A549 (cell line): ENCODE results near the gene IMPDH2. TPM values are rescaled to one million over a fixed set of nuclear protein-coding genes. Genes with fewer than 3 reads are reported as not detected.
A peak's percentile ranks its signal among the peaks of the same experiment; 100 is the strongest.

Experiments
- ATAC-seq, 2 experiments: fragments of 200-7000 bp in 1 of 2; fragments of >200 bp in 1 of 2; cut with Nextera tagmentation in 1 of 2; cut with Tn5 transposase in 1 of 2; 3 replicates each; pipeline versions ENCODE4 v1.8.0 to v1.9.1; 2018 to 2020; ENCODE audit warnings: mild to moderate bottlenecking in 1 of 2, moderate library complexity in 1 of 2
- CTCF ChIA-PET: fragments of 300-600 bp; sonication (Branson Sonifier 250); formaldehyde crosslinking; extraction: SDS; loops from one replicate; lab custom pipeline; 2021; ENCODE audit warnings: antibody characterized with exemption, inconsistent platforms; lab: Yijun Ruan, JAX
- POLR2A ChIA-PET: fragments of 350-600 bp; formaldehyde crosslinking; extraction: SDS; loops from one replicate; lab custom pipeline; 2021; ENCODE audit warnings: antibody characterized with exemption, inconsistent platforms; lab: Yijun Ruan, JAX
- DNase-seq, 2 experiments: peaks; one replicate each; pipeline versions ENCODE4 v3.0.0 to v3.0.0-alpha.2; 2011 to 2016; ENCODE audit warnings: low read depth in 1 of 2, low spot score in 1 of 2
- FAIRE-seq: peaks from 2 replicates; lab custom pipeline; 2011; peaks lifted over from hg19 to GRCh38; lab: Jason Lieb, UNC
- H3K27ac ChIP-seq, 2 experiments: fragments of >200 bp; sonication (Bioruptor Twin); formaldehyde crosslinking; 3 replicates each; pipeline ENCODE4 v1.5.1; 2016 to 2017
- H3K4me1 ChIP-seq: fragments of >200 bp; sonication (Bioruptor Twin); formaldehyde crosslinking; 3 replicates; pipeline ENCODE4 v1.6.1; 2016
- H3K4me2 ChIP-seq: fragments of >200 bp; sonication (Bioruptor Twin); formaldehyde crosslinking; 3 replicates; pipeline ENCODE4 v1.6.1; 2016
- H3K4me3 ChIP-seq: fragments of >200 bp; sonication (Bioruptor Twin); formaldehyde crosslinking; 3 replicates; pipeline ENCODE4 v1.5.1; 2016
- H3K9me3 ChIP-seq: fragments of >200 bp; sonication (Bioruptor Twin); formaldehyde crosslinking; 3 replicates; pipeline ENCODE4 v1.6.1; 2016
- CBX2 ChIP-seq: fragments of 200-600 bp; sonication (generic); IDR thresholded peaks from 2 replicates; pipeline ENCODE4 v1.6.1; 2016; ENCODE audit warnings: low read depth, mild to moderate bottlenecking, borderline replicate concordance
- CBX8 ChIP-seq: fragments of 200-600 bp; sonication (generic); IDR thresholded peaks from 2 replicates; pipeline ENCODE4 v1.6.1; 2016
- EHF ChIP-seq: fragments of 250-450 bp; sonication (Bioruptor Pico); IDR thresholded peaks from 2 replicates; pipeline ENCODE4 v1.5.0; 2020; ENCODE audit warnings: mild to moderate bottlenecking
- ESRRA ChIP-seq: fragments of 150-350 bp; IDR thresholded peaks from 2 replicates; pipeline ENCODE4 v1.6.1; 2014; ENCODE audit warnings: mild to moderate bottlenecking, low read length, borderline replicate concordance
- FOSB ChIP-seq: fragments of 250-450 bp; sonication (Bioruptor Pico); IDR thresholded peaks from 2 replicates; pipeline ENCODE4 v1.5.0; 2020; ENCODE audit warnings: mild to moderate bottlenecking, moderate library complexity
- FOSL2 ChIP-seq, 2 experiments: fragments of 450-650 bp in 1 of 2; fragments of >200 bp in 1 of 2; sonication (Bioruptor Twin) in 1 of 2; formaldehyde crosslinking; IDR thresholded peaks; 2 replicates each; pipeline versions ENCODE4 v1.5.0 to v1.6.1; 2016 to 2020; ENCODE audit warnings: mild to moderate bottlenecking in 1 of 2, moderate library complexity in 1 of 2
- FOXS1 ChIP-seq: fragments of 250-450 bp; sonication (Bioruptor Pico); IDR thresholded peaks from 2 replicates; pipeline ENCODE4 v1.5.0; 2020; ENCODE audit warnings: mild to moderate bottlenecking, moderate library complexity
- HOXA7 ChIP-seq: fragments of 250-450 bp; sonication (Bioruptor Pico); IDR thresholded peaks from 2 replicates; pipeline ENCODE4 v1.5.0; 2020; ENCODE audit warnings: mild to moderate bottlenecking, moderate library complexity
- JUN ChIP-seq, 2 experiments: fragments of >200 bp; sonication (Bioruptor Twin); formaldehyde crosslinking; IDR thresholded peaks; 2 replicates in 1 of 2; 3 replicates in 1 of 2; pipeline ENCODE4 v1.6.1; 2016 to 2017
- KDM1A ChIP-seq: fragments of 200-600 bp; sonication (generic); IDR thresholded peaks from 2 replicates; pipeline ENCODE4 v1.6.1; 2016; ENCODE audit warnings: low read depth, mild to moderate bottlenecking
- NFE2L2 ChIP-seq: fragments of 150-350 bp; conservative IDR thresholded peaks from 2 replicates; pipeline ENCODE4 v1.6.1; 2014; ENCODE audit warnings: low read length
- POLR2A ChIP-seq: IDR thresholded peaks from 2 replicates; pipeline ENCODE4 v1.6.1; 2012; ENCODE audit warnings: mild to moderate bottlenecking, low read length
- RAD21 ChIP-seq, 2 experiments: fragments of >200 bp in 1 of 2; sonication (Bioruptor Twin) in 1 of 2; formaldehyde crosslinking in 1 of 2; IDR thresholded peaks in 1 of 2; conservative IDR thresholded peaks in 1 of 2; 2 replicates in 1 of 2; 3 replicates in 1 of 2; pipeline ENCODE4 v1.6.1; 2012 to 2018; ENCODE audit warnings: inconsistent platforms in 1 of 2
- RCOR1 ChIP-seq: fragments of 150-350 bp; IDR thresholded peaks from 2 replicates; pipeline ENCODE4 v1.6.1; 2014; ENCODE audit warnings: antibody characterized with exemption, low read length, low read depth
- RFX5 ChIP-seq: fragments of 450-650 bp; IDR thresholded peaks from 2 replicates; pipeline ENCODE4 v1.7.1; 2014; ENCODE audit warnings: antibody characterized with exemption, mild to moderate bottlenecking, moderate library complexity
- SREBF2 ChIP-seq: fragments of 450-650 bp; IDR thresholded peaks from 2 replicates; pipeline ENCODE4 v1.6.1; 2014; ENCODE audit warnings: mild to moderate bottlenecking, moderate library complexity
- TFCP2L1 ChIP-seq: fragments of 250-450 bp; sonication (Bioruptor Pico); IDR thresholded peaks from 2 replicates; pipeline ENCODE4 v1.5.0; 2021; ENCODE audit warnings: mild to moderate bottlenecking
- TP53 ChIP-seq: fragments of 250-450 bp; sonication (Bioruptor Pico); IDR thresholded peaks from 2 replicates; pipeline ENCODE4 v1.5.0; 2021; ENCODE audit warnings: mild to moderate bottlenecking, moderate library complexity
- ZC3H11A ChIP-seq: fragments of 450-650 bp; IDR thresholded peaks from 2 replicates; pipeline ENCODE4 v1.6.1; 2014; ENCODE audit warnings: antibody characterized with exemption, mild to moderate bottlenecking
- ZFP36 ChIP-seq: fragments of 450-650 bp; IDR thresholded peaks from 2 replicates; pipeline ENCODE4 v1.6.1; 2014; ENCODE audit warnings: borderline replicate concordance; ENCODE audit not compliant: partially characterized antibody
- ZNF302 ChIP-seq: fragments of 250-450 bp; sonication (Bioruptor Pico); IDR thresholded peaks from 2 replicates; pipeline ENCODE4 v1.9.0; 2021; ENCODE audit warnings: inconsistent platforms, mild to moderate bottlenecking, moderate library complexity
- ZSCAN20 ChIP-seq: fragments of 250-450 bp; sonication (Bioruptor Pico); IDR thresholded peaks from 2 replicates; pipeline ENCODE4 v1.8.0; 2022; ENCODE audit warnings: mild to moderate bottlenecking, moderate library complexity
- WGBS: methylation state at CpG from one replicate; pipeline ENCODE4 v1.1.6; 2017; ENCODE audit errors: missing lambda C conversion rate; 5-methylcytosine and 5-hydroxymethylcytosine counted together
- polyA plus RNA-seq, 4 experiments: library from polyadenylated mRNA; depleted of rRNA in 3 of 4; stranded (reverse); fragments of >200 nt; fragmentation: RNase III in 1 of 4; extraction: RNeasy Plus Mini Kit Qiagen cat#74134 plus additional on column Dnase treatment in 1 of 4; gene quantifications; 2 replicates in 3 of 4; 3 replicates in 1 of 4; pipeline ENCODE4 v1.2.3, GENCODE V29; 2011 to 2017
- TF ChIP-seq, protein P1 (sequence below): IDR thresholded peaks from 2 replicates; pipeline ENCODE4 v1.6.1; 2012
- TF ChIP-seq, protein P2 (sequence below): fragments of >200 bp; sonication (Bioruptor Twin); formaldehyde crosslinking; IDR thresholded peaks from 3 replicates; pipeline ENCODE4 v1.6.1; 2016
- TF ChIP-seq, protein P3 (sequence below): fragments of 250-450 bp; sonication (Bioruptor Pico); IDR thresholded peaks from 2 replicates; pipeline ENCODE4 v1.5.0; 2020; ENCODE audit warnings: low read depth, mild to moderate bottlenecking, moderate library complexity
- TF ChIP-seq, protein P4 (sequence below): IDR thresholded peaks from 2 replicates; pipeline ENCODE4 v1.6.1; 2012
- TF ChIP-seq, protein P5 (sequence below): fragments of >200 bp; sonication (Bioruptor Twin); formaldehyde crosslinking; IDR thresholded peaks from 2 replicates; pipeline ENCODE4 v1.6.1; 2016

The IMPDH2 gene
- polyA plus RNA-seq, 2 of the 4 experiments (the other 2 are of a cell fraction) = 175 to 212 TPM

DNA sequence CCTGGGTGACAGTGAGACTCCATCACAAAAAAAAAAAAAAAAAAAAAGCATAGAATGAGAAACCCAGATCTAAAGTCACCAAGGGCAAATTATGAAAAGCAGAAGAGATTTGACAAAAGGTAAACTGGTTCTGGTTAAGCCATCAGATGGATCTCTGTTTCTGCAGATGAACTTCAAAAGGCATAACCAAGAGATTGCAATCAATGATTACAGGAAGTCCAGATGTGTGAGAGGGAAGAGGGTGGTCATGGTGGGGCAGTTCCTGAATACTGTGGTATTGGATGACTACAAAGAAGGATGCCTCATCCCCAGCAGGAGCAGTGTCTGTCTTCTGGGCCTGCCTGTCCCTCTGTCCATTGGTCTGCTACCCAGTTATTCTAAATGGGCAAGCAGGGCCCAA, 35.4 kb downstream of the IMPDH2 start (continued):
- TF ChIP-seq, protein P1, sequence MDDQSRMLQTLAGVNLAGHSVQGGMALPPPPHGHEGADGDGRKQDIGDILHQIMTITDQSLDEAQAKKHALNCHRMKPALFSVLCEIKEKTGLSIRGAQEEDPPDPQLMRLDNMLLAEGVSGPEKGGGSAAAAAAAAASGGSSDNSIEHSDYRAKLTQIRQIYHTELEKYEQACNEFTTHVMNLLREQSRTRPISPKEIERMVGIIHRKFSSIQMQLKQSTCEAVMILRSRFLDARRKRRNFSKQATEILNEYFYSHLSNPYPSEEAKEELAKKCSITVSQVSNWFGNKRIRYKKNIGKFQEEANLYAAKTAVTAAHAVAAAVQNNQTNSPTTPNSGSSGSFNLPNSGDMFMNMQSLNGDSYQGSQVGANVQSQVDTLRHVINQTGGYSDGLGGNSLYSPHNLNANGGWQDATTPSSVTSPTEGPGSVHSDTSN = no peak
- TF ChIP-seq RAD21 (conservative IDR thresholded peaks at IDR 0.05 in 1 of 2, IDR thresholded peaks at IDR 0.05 in 1 of 2) (no peak), TP53 (no peak)

DNA sequence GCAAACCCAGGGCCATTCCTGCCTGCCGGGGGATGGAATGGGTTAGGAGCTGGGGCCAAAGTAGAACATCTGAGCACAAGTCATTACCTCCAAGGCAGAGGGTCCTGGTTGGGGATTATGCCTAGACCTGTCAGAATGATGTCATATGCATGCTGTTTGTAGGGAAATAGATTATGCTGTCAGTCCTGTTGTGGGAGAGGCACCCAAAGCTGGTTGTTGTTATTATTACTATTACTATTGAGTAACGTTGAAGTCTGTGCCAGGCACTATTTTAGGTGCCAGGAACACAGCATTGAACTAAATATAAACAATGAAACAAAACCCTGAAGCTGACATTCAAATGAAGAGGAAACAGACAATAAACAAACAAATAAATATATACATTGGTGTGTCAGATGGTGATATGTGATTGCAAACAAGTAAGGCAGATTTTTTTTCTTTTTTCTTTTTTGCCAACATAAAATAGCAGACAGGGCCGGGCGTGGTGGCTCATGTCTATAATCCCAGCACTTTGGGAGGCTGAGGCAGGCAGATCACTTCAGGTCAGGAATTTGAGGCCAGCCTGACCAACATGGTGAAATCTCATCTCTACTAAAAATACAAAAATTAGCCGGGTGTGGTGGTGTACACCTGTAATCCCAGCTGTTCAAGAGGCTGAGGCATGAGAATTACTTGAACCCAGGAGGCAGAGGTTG, 37.2 kb downstream of the IMPDH2 start:
- H3K4me3 ChIP-seq = no peak overlapping the region
- peaks cover 25% of the 10 kb centered on the region for H3K4me1 ChIP-seq
- DNase-seq = no peak
- TF ChIP-seq POLR2A = no peak
- no peak for TF ChIP-seq RFX5
- no peak for TF ChIP-seq ZFP36
- no peak for TF ChIP-seq NFE2L2
- TF ChIP-seq CBX8 = no peak
- no peak for TF ChIP-seq ZNF302
- TF ChIP-seq JUN (IDR thresholded peaks at IDR 0.05) = no peak
- TF ChIP-seq TFCP2L1 (CRISPR knock-in tag) = no peak
- TF ChIP-seq HOXA7 (CRISPR knock-in tag) = no peak
- no peak for TF ChIP-seq FOSL2 (IDR thresholded peaks at IDR 0.05)
- TF ChIP-seq FOSL2 (CRISPR knock-in tag; IDR thresholded peaks at IDR 0.05) = no peak
- TF ChIP-seq, protein P2, sequence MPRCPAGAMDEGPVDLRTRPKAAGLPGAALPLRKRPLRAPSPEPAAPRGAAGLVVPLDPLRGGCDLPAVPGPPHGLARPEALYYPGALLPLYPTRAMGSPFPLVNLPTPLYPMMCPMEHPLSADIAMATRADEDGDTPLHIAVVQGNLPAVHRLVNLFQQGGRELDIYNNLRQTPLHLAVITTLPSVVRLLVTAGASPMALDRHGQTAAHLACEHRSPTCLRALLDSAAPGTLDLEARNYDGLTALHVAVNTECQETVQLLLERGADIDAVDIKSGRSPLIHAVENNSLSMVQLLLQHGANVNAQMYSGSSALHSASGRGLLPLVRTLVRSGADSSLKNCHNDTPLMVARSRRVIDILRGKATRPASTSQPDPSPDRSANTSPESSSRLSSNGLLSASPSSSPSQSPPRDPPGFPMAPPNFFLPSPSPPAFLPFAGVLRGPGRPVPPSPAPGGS = no peak
- TF ChIP-seq RCOR1 = no peak
- TF ChIP-seq FOXS1 = no peak
- no peak for TF ChIP-seq FOSB (CRISPR knock-in tag)
- no peak for TF ChIP-seq KDM1A
- TF ChIP-seq EHF (CRISPR knock-in tag) = no peak
- no peak for TF ChIP-seq ESRRA
- TF ChIP-seq, all 56 proteins: peak for 0
- ATAC-seq = no peak
- H3K27ac ChIP-seq = peak overlapping the region in 1 of 2 experiments; percentile 97; a peak in 2 of 6 replicates
- no peak for FAIRE-seq
- H3K4me2 ChIP-seq = peak overlapping the region; percentile 79
- ChIA-PET CTCF (interaction anchor here (16.7 kb wide), 1 partner anchor 20 kb away, joined by 385 read pairs; the partner anchor contains the start of genes DALRD3, NDUFAF3 and WDR6), POLR2A (interaction anchor here (1.0 to 1.2 kb wide), 2 partner anchors 15 to 37 kb away, joined by 3 to 4 read pairs; partner anchors contain the start of genes IMPDH2 and WDR6)
- no peaks in the 10 kb centered on the region for H3K9me3 ChIP-seq
- 79% methylated on average over 5 of the region's 5 CpGs for WGBS

DNA sequence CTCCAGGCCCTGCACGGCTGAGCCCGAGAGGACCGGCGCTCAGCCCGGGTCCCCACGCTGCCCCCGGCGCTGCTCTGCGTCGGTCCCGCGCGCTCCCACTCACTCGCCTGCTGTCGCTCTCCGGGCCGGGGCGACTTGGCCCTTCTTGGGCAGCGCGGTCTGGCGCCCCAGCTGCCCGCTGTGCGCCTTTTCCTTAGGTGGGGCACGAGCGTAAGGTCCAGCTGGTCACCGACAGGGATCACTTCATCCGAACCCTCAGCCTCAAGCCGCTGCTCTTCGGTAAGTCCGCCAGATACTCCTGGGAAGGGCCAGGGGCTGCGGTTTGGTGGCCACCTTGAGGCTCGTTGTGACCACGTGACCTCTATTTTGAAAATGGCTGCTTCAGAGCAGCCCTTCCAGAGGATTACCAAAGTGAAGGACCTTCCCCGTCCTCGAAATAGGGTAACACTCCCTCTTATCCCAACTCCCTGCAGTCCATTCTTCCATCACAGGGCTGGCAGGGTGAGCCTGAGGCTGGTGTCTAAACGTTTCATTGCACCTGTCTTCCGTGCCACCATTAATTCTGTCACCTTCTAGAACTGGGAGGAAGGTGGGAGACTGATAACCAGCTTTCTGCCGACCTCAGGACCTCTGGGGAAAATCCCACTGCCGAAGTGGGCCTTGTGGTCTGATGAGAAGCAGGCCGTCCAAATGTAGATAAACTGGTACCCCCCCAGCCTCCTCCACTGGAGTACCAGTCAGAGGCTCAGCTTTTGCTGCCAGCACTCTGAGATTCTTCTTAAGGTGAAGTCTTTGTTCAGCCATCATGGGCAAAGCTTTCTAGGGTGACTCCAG, 38.3 kb downstream of the IMPDH2 start:
- 10% methylated on average over 8 of the region's 40 CpGs for WGBS
- ChIA-PET POLR2A (interaction anchor here (1.2 kb wide), 2 partner anchors 16 to 39 kb away, joined by 3 read pairs; partner anchors contain the start of genes IMPDH2 and WDR6), CTCF (interaction anchor here (16.7 kb wide), 1 partner anchor 21 kb away, joined by 385 read pairs; the partner anchor contains the start of genes DALRD3, NDUFAF3 and WDR6)
- H3K9me3 ChIP-seq = no peaks in the 10 kb centered on the region
- peaks cover 25% of the 10 kb centered on the region for H3K4me1 ChIP-seq
- peak overlapping the region; percentile 79 for H3K4me2 ChIP-seq
- H3K4me3 ChIP-seq = peak overlapping the region; percentile 92
- peak in 1 of 2 experiments; percentile 44 for DNase-seq
- no peak for FAIRE-seq
- peak; percentile 49 to 62 for ATAC-seq
- peak overlapping the region; percentile 93 to 97 for H3K27ac ChIP-seq
- no peak for TF ChIP-seq FOSB (CRISPR knock-in tag)
- TF ChIP-seq, protein P1 = no peak
- TF ChIP-seq EHF (CRISPR knock-in tag) = no peak
- TF ChIP-seq RCOR1 = no peak
- TF ChIP-seq CBX2 = no peak
- TF ChIP-seq, protein P3, sequence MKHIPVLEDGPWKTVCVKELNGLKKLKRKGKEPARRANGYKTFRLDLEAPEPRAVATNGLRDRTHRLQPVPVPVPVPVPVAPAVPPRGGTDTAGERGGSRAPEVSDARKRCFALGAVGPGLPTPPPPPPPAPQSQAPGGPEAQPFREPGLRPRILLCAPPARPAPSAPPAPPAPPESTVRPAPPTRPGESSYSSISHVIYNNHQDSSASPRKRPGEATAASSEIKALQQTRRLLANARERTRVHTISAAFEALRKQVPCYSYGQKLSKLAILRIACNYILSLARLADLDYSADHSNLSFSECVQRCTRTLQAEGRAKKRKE = no peak
- TF ChIP-seq ZSCAN20 (CRISPR knock-in tag) = no peak
- TF ChIP-seq SREBF2 = no peak
- TF ChIP-seq, protein P2 = no peak
- TF ChIP-seq ZC3H11A = no peak
- TF ChIP-seq, protein P4, sequence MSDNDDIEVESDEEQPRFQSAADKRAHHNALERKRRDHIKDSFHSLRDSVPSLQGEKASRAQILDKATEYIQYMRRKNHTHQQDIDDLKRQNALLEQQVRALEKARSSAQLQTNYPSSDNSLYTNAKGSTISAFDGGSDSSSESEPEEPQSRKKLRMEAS = peak; percentile 57
- TF ChIP-seq, protein P5, sequence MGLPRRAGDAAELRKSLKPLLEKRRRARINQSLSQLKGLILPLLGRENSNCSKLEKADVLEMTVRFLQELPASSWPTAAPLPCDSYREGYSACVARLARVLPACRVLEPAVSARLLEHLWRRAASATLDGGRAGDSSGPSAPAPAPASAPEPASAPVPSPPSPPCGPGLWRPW = no peak
- TF ChIP-seq HOXA7 (CRISPR knock-in tag) = no peak
